ENCODE data around the gene PBX1.

PBX1 gene

DNA sequence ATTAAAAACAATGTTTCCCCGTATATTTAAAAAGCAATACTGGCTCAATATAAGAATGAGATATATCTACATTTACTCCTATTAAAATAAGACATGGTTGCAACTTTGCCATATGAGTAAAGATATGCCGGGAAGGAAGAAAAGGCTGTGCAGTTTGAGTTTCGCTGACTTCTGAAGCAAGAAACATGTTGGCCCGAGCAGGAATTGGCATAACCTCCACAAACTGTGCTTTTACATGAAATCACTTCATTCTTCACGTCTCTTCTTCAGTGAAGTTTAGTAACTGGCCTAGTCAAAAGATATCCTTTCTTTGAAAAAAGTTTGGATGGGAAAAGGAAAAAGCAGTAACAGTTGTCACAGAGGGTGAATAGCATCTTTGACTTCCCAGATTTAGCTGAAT is 342.0 kb downstream of the PBX1 start:
- DNase-seq, result no peak
